ENCODE data around the gene GNPAT. TPM values are rescaled to one million over a fixed set of nuclear protein-coding genes. Genes with fewer than 3 reads are reported as not detected.

The GNPAT gene
- total RNA-seq, 2 experiments from 2014 or later, result 51.7 to 54.9 TPM

GRCh38 chr1:231319080-231319479 lies 78.1 kb downstream of the GNPAT start:
- no peaks in the 10 kb centered on the region for H3K9me2 ChIP-seq (ENCODE audit: insufficient read depth, low read length)
- no peak overlapping the region for H2AFZ ChIP-seq (ENCODE audit: low read length)
- H3K4me1 ChIP-seq (ENCODE audit: insufficient read depth, low read length, poor library complexity, severe bottlenecking), result no peaks in the 10 kb centered on the region
- intact Hi-C loops (cut with micrococcal nuclease; ENCODE audit: unreplicated experiment), result loop anchor here (5.0 kb wide), 1 partner anchor 273 kb away; no protein-coding TSS in a partner anchor
- H3K4me3 ChIP-seq (ENCODE audit: low read depth, low read length, poor library complexity, severe bottlenecking), result no peak overlapping the region
- H3K36me3 ChIP-seq (ENCODE audit: insufficient read depth, low read length), result no peaks in the 10 kb centered on the region
- H3K27ac ChIP-seq (ENCODE audit: low read depth, low read length, poor library complexity, severe bottlenecking), result no peak overlapping the region
- TF ChIP-seq EZH2phosphoT487 (IDR thresholded peaks at IDR 0.05; ENCODE audit: borderline replicate concordance, low read depth, low read length) (no peak), CTCF (conservative IDR thresholded peaks at IDR 0.05; ENCODE audit: low read length) (no peak)
- no peak for DNase-seq (ENCODE audit: low spot score)
- BruUV-seq (replicated peaks), result no TSS peak
- CTCF ChIA-PET (ENCODE audit: unreplicated experiment), result no interaction called here
- H3K9me3 ChIP-seq (ENCODE audit: low read length), result no peaks in the 10 kb centered on the region
- H4K20me1 ChIP-seq (ENCODE audit: insufficient read depth, low read length), result no peaks in the 10 kb centered on the region
- H3K4me2 ChIP-seq (ENCODE audit: low read length), result no peak overlapping the region
- POLR2A ChIA-PET, result interaction anchor here (1.2 kb wide), 1 partner anchor 260 kb away, joined by 3 read pairs; no protein-coding TSS in a partner anchor
- H3K79me2 ChIP-seq (ENCODE audit: insufficient read depth, low read depth, low read length), result no peaks in the 10 kb centered on the region

GRCh38 chr1:231322880-231323530 lies 82.0 kb downstream of the GNPAT start:
- no peak overlapping the region for H3K4me2 ChIP-seq (ENCODE audit: low read length)
- H3K4me3 ChIP-seq (ENCODE audit: low read depth, low read length, poor library complexity, severe bottlenecking), result no peak overlapping the region
- CTCF ChIA-PET (ENCODE audit: unreplicated experiment), result no interaction called here

More at GRCh38 chr1:231322880-231323530, 82.0 kb downstream of the GNPAT start:
- Histone ChIP-seq H3K4me1 (ENCODE audit: insufficient read depth, low read length, poor library complexity, severe bottlenecking) (no peaks in the 10 kb centered on the region), H3K9me2 (ENCODE audit: insufficient read depth, low read length) (no peaks in the 10 kb centered on the region), H3K36me3 (ENCODE audit: insufficient read depth, low read length) (no peaks in the 10 kb centered on the region), H3K9me3 (ENCODE audit: low read length) (no peaks in the 10 kb centered on the region), H3K79me2 (ENCODE audit: insufficient read depth, low read depth, low read length) (no peaks in the 10 kb centered on the region), H2AFZ (ENCODE audit: low read length) (no peak overlapping the region), H3K27ac (ENCODE audit: low read depth, low read length, poor library complexity, severe bottlenecking) (no peak overlapping the region), H4K20me1 (ENCODE audit: insufficient read depth, low read length) (0 out of 2 replicates have a peak, but pooled peaks cover 4% of the 10 kb centered on the region)
- intact Hi-C loops (cut with micrococcal nuclease; ENCODE audit: unreplicated experiment), result no loop called here
- peak; percentile 44; the same call in 1 of the 2 replicates for TF ChIP-seq CTCF (conservative IDR thresholded peaks at IDR 0.05; ENCODE audit: low read length)
- TF ChIP-seq EZH2phosphoT487 (IDR thresholded peaks at IDR 0.05; ENCODE audit: borderline replicate concordance, low read depth, low read length), result no peak
- BruUV-seq (replicated peaks), result no TSS peak
- no peak for DNase-seq (ENCODE audit: low spot score)
- POLR2A ChIA-PET, result no interaction called here

Data from OCI-LY7 (cell line).